SK-N-SH treated with all-trans-retinoic acid at 6 μM for 48 hours (cell line): ENCODE results near the gene PLA2G3.

ENCODE experiments used
- ATAC-seq: fragments of 200-7000 bp; cut with Tn5 transposase; 3 replicates; pipeline ENCODE4 v1.9.1; 2020; ENCODE audit warnings: mild to moderate bottlenecking, moderate library complexity
- ARNTL ChIP-seq: fragments of 450-650 bp; formaldehyde crosslinking; IDR thresholded peaks from 2 replicates; pipeline ENCODE4 v1.5.0; 2020; ENCODE audit warnings: low read depth, mild to moderate bottlenecking, moderate library complexity, borderline replicate concordance
- BACH2 ChIP-seq: fragments of 250-450 bp; sonication (Bioruptor Pico); IDR thresholded peaks from 2 replicates; pipeline ENCODE4 v1.9.0; 2021; ENCODE audit warnings: mild to moderate bottlenecking, borderline replicate concordance
- CSDC2 ChIP-seq: fragments of 250-450 bp; sonication (Bioruptor Pico); IDR thresholded peaks from 2 replicates; pipeline ENCODE4 v1.5.0; 2020; ENCODE audit warnings: mild to moderate bottlenecking, moderate library complexity
- ESRRG ChIP-seq: fragments of 250-450 bp; sonication (Bioruptor Pico); IDR thresholded peaks from 2 replicates; pipeline ENCODE4 v1.6.1; 2021; ENCODE audit warnings: mild to moderate bottlenecking
- GLIS3 ChIP-seq: fragments of 250-450 bp; sonication (Bioruptor Pico); IDR thresholded peaks from 2 replicates; pipeline ENCODE4 v1.5.0; 2020; ENCODE audit warnings: mild to moderate bottlenecking, moderate library complexity
- ISL1 ChIP-seq: fragments of 250-450 bp; sonication (Bioruptor Pico); IDR thresholded peaks from 2 replicates; pipeline ENCODE4 v2.1.2; 2022; ENCODE audit warnings: mild to moderate bottlenecking, moderate library complexity
- OSR1 ChIP-seq: fragments of 250-450 bp; sonication (Bioruptor Pico); IDR thresholded peaks from 2 replicates; pipeline ENCODE4 v1.8.0; 2022; ENCODE audit warnings: moderate library complexity, mild to moderate bottlenecking, inconsistent platforms
- PPARA ChIP-seq: fragments of 250-450 bp; sonication (Bioruptor Pico); IDR thresholded peaks from 2 replicates; pipeline ENCODE4 v1.5.0; 2020; ENCODE audit warnings: mild to moderate bottlenecking, borderline replicate concordance
- RARB ChIP-seq: fragments of 250-450 bp; sonication (Bioruptor Pico); IDR thresholded peaks from 2 replicates; pipeline ENCODE4 v1.8.0; 2021; ENCODE audit warnings: mild to moderate bottlenecking, moderate library complexity
- SNAI2 ChIP-seq: fragments of 250-450 bp; sonication (Bioruptor Pico); IDR thresholded peaks from 2 replicates; pipeline ENCODE4 v1.5.0; 2020; ENCODE audit warnings: mild to moderate bottlenecking, moderate library complexity
- TCF4 ChIP-seq: fragments of 250-450 bp; sonication (Bioruptor Pico); IDR thresholded peaks from 2 replicates; pipeline ENCODE4 v1.8.0; 2021; ENCODE audit warnings: mild to moderate bottlenecking, moderate library complexity, borderline replicate concordance
- TOX ChIP-seq: fragments of 250-450 bp; sonication (Bioruptor Pico); IDR thresholded peaks from 2 replicates; pipeline ENCODE4 v1.8.0; 2021; ENCODE audit warnings: mild to moderate bottlenecking, moderate library complexity, borderline replicate concordance
- ZC3H10 ChIP-seq: fragments of 250-450 bp; sonication (Bioruptor Pico); IDR thresholded peaks from 2 replicates; pipeline ENCODE4 v1.5.1; 2021; ENCODE audit warnings: mild to moderate bottlenecking, moderate library complexity
- ZFP3 ChIP-seq: fragments of 250-450 bp; sonication (Bioruptor Pico); IDR thresholded peaks from 2 replicates; pipeline ENCODE4 v1.5.0; 2020; ENCODE audit warnings: mild to moderate bottlenecking, moderate library complexity
- ZFP30 ChIP-seq: fragments of 450-650 bp; formaldehyde crosslinking; IDR thresholded peaks from 2 replicates; pipeline ENCODE4 v1.5.0; 2022; ENCODE audit warnings: mild to moderate bottlenecking, moderate library complexity
- ZNF70 ChIP-seq: fragments of 450-650 bp; formaldehyde crosslinking; IDR thresholded peaks from 2 replicates; pipeline ENCODE4 v1.5.0; 2020; ENCODE audit warnings: mild to moderate bottlenecking, moderate library complexity
- ZNF8 ChIP-seq: fragments of 450-650 bp; formaldehyde crosslinking; IDR thresholded peaks from 2 replicates; pipeline ENCODE4 v1.5.0; 2020; ENCODE audit warnings: mild to moderate bottlenecking, moderate library complexity
- TF ChIP-seq, protein P1 (sequence below): fragments of 250-450 bp; sonication (Bioruptor Pico); IDR thresholded peaks from 2 replicates; pipeline ENCODE4 v1.8.0; 2020; ENCODE audit warnings: mild to moderate bottlenecking, moderate library complexity, borderline replicate concordance
- TF ChIP-seq, protein P2 (sequence below): fragments of 250-450 bp; sonication (Bioruptor Pico); IDR thresholded peaks from 2 replicates; pipeline ENCODE4 v1.5.1; 2020; ENCODE audit warnings: low read depth, mild to moderate bottlenecking, moderate library complexity
- TF ChIP-seq, protein P3 (sequence below): fragments of 250-450 bp; sonication (Bioruptor Pico); IDR thresholded peaks from 2 replicates; pipeline ENCODE4 v1.5.0; 2020; ENCODE audit warnings: mild to moderate bottlenecking, moderate library complexity
- TF ChIP-seq, protein P4 (sequence below): fragments of 250-450 bp; sonication (Bioruptor Pico); IDR thresholded peaks from 2 replicates; pipeline ENCODE4 v1.8.0; 2021; ENCODE audit warnings: low read depth, mild to moderate bottlenecking, moderate library complexity, borderline replicate concordance

Gene PLA2G3

DNA sequence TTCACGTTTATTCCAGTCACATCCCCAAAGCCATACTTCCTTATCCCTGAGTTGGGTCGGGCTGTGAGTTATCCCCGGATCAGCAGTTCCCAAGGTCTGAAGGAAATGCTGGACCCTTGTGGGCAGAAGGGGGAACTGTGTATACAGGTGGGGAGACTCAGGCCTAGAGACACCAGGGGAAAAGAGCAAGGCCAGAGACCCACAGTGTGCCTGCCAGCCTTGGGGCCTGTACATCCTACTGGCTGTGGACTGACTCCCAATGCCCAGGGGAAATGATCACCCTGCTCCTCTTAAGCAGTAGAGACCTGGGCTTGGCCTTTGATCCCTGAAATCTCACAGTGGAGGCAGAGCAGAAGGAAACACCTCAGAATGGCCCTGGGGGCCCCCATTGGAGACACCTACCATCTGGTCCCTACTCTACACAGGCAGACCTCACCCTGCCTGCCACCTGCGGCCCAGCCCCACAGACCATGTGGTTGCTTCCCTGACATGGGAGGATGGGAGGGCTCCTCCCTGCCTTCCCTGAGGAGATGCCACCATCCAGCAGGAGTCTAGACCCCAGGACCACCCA lies 34.2 kb downstream of the PLA2G3 start:
- no peak for ATAC-seq
- TF ChIP-seq TOX: no peak
- no peak for TF ChIP-seq TCF4 (CRISPR knock-in tag)
- TF ChIP-seq, protein P1, sequence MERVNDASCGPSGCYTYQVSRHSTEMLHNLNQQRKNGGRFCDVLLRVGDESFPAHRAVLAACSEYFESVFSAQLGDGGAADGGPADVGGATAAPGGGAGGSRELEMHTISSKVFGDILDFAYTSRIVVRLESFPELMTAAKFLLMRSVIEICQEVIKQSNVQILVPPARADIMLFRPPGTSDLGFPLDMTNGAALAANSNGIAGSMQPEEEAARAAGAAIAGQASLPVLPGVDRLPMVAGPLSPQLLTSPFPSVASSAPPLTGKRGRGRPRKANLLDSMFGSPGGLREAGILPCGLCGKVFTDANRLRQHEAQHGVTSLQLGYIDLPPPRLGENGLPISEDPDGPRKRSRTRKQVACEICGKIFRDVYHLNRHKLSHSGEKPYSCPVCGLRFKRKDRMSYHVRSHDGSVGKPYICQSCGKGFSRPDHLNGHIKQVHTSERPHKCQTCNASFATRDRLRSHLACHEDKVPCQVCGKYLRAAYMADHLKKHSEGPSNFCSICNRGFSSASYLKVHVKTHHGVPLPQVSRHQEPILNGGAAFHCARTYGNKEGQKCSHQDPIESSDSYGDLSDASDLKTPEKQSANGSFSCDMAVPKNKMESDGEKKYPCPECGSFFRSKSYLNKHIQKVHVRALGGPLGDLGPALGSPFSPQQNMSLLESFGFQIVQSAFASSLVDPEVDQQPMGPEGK (CRISPR knock-in tag): no peak
- no peak for TF ChIP-seq ARNTL (CRISPR knock-in tag)
- no peak for TF ChIP-seq ZNF70
- no peak for TF ChIP-seq ZC3H10 (CRISPR knock-in tag)
- no peak for TF ChIP-seq SNAI2 (CRISPR knock-in tag)
- no peak for TF ChIP-seq OSR1 (CRISPR knock-in tag)
- TF ChIP-seq, protein P2, sequence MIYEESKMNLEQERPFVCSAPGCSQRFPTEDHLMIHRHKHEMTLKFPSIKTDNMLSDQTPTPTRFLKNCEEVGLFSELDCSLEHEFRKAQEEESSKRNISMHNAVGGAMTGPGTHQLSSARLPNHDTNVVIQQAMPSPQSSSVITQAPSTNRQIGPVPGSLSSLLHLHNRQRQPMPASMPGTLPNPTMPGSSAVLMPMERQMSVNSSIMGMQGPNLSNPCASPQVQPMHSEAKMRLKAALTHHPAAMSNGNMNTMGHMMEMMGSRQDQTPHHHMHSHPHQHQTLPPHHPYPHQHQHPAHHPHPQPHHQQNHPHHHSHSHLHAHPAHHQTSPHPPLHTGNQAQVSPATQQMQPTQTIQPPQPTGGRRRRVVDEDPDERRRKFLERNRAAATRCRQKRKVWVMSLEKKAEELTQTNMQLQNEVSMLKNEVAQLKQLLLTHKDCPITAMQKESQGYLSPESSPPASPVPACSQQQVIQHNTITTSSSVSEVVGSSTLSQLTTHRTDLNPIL (CRISPR knock-in tag): no peak
- TF ChIP-seq ZNF8: no peak
- no peak for TF ChIP-seq RARB (CRISPR knock-in tag)
- no peak for TF ChIP-seq GLIS3 (CRISPR knock-in tag)
- TF ChIP-seq, protein P3, sequence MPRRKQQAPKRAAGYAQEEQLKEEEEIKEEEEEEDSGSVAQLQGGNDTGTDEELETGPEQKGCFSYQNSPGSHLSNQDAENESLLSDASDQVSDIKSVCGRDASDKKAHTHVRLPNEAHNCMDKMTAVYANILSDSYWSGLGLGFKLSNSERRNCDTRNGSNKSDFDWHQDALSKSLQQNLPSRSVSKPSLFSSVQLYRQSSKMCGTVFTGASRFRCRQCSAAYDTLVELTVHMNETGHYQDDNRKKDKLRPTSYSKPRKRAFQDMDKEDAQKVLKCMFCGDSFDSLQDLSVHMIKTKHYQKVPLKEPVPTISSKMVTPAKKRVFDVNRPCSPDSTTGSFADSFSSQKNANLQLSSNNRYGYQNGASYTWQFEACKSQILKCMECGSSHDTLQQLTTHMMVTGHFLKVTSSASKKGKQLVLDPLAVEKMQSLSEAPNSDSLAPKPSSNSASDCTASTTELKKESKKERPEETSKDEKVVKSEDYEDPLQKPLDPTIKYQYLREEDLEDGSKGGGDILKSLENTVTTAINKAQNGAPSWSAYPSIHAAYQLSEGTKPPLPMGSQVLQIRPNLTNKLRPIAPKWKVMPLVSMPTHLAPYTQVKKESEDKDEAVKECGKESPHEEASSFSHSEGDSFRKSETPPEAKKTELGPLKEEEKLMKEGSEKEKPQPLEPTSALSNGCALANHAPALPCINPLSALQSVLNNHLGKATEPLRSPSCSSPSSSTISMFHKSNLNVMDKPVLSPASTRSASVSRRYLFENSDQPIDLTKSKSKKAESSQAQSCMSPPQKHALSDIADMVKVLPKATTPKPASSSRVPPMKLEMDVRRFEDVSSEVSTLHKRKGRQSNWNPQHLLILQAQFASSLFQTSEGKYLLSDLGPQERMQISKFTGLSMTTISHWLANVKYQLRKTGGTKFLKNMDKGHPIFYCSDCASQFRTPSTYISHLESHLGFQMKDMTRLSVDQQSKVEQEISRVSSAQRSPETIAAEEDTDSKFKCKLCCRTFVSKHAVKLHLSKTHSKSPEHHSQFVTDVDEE (CRISPR knock-in tag): no peak
- no peak for TF ChIP-seq ZFP30
- no peak for TF ChIP-seq ISL1 (CRISPR knock-in tag)
- no peak for TF ChIP-seq PPARA
- TF ChIP-seq CSDC2: no peak
- no peak for TF ChIP-seq ESRRG (CRISPR knock-in tag)

DNA sequence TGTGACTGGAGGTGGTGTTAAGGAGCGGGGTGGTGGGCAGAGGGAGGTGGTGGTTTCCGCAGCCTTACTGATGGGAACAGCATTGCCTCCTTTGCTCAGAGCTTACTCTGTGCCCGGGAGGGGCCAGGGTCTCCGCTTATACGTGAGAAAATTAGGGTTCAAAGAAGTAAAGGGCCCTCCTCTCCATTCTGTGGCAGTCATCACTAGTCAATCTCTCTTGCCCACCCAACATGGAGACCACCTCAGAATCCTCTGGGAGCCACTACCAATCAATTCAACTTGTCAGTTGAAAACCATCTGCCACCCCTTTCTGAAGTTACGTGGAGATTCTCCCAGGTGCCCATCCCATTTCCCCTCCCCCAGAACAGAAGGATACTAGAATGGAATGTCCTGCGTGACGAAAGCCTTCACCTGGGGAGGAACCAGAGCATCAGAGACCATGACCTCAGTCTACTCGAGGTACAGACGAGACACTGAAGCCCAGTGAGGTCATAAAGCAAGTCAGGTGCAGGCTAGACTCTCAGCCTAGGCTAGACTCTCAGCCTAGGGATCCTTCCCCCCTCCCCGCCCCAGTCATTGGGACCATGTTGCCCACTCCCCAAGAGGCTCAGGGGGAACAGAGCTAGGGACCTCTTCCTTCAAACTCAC lies 34.9 kb downstream of the PLA2G3 start:
- TF ChIP-seq ZNF70: no peak
- TF ChIP-seq BACH2 (CRISPR knock-in tag): no peak
- TF ChIP-seq, protein P4, sequence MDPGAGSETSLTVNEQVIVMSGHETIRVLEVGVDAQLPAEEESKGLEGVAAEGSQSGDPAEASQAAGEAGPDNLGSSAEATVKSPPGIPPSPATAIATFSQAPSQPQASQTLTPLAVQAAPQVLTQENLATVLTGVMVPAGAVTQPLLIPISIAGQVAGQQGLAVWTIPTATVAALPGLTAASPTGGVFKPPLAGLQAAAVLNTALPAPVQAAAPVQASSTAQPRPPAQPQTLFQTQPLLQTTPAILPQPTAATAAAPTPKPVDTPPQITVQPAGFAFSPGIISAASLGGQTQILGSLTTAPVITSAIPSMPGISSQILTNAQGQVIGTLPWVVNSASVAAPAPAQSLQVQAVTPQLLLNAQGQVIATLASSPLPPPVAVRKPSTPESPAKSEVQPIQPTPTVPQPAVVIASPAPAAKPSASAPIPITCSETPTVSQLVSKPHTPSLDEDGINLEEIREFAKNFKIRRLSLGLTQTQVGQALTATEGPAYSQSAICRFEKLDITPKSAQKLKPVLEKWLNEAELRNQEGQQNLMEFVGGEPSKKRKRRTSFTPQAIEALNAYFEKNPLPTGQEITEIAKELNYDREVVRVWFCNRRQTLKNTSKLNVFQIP (CRISPR knock-in tag): no peak
- TF ChIP-seq, protein P2 (CRISPR knock-in tag): no peak
- ATAC-seq: no peak

DNA sequence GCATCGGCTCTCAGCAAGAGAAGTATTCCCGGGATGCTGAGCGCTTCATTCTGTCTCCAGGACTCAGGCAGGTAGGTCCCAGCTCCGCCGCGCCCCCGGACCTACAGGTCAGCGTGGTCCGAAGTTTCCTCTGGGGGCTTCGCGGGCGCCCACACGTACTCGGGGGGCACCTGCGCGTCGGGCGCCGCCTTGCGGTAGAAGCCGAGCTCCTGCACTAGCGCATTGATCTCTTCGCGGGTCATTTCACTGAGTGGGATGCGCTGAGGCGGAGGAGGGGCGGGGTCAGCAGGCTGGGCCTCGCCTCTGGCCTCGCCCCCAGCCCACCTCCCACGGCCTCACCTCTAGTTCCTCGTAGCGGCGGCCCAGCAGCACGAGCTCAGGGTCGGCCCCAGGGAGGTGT lies 35.4 kb downstream of the PLA2G3 start:
- no peak for ATAC-seq
- TF ChIP-seq GLIS3 (CRISPR knock-in tag) (no peak), ISL1 (CRISPR knock-in tag) (no peak), ZFP3 (CRISPR knock-in tag) (no peak), ZNF8 (no peak), ZC3H10 (CRISPR knock-in tag) (no peak), TOX (no peak), TCF4 (CRISPR knock-in tag) (no peak), CSDC2 (no peak), BACH2 (CRISPR knock-in tag) (no peak), OSR1 (CRISPR knock-in tag) (no peak)
- TF ChIP-seq, protein P2 (CRISPR knock-in tag): no peak
- TF ChIP-seq, protein P3 (CRISPR knock-in tag): no peak
- TF ChIP-seq, protein P4 (CRISPR knock-in tag): no peak
